ENCODE results near the gene NELL1. TPM values are rescaled to one million over a fixed set of nuclear protein-coding genes. Genes with fewer than 3 reads are reported as not detected.
A peak's percentile ranks its signal among the peaks of the same experiment; 100 is the strongest.

NELL1 gene
- total and polyA plus RNA-seq, 2 experiments from 2014 or later: 8.9 to 20.1 TPM

GRCh38 chr11:20869123-20869522 is 199.7 kb downstream of the NELL1 start:
- Histone ChIP-seq H3K27ac (no peak overlapping the region), H3K9me3 (ENCODE audit: low read depth) (no peaks in the 10 kb centered on the region), H3K79me2 (no peaks in the 10 kb centered on the region), H3K9me2 (replicated peaks; ENCODE audit: insufficient read depth) (no peaks in the 10 kb centered on the region), H3K4me3 (no peak overlapping the region), H2AFZ (no peak overlapping the region), H3K36me3 (replicated peaks; ENCODE audit: insufficient read depth, low read depth) (no peaks in the 10 kb centered on the region), H3K4me1 (ENCODE audit: insufficient read depth) (no peaks in the 10 kb centered on the region), H3K4me2 (no peak overlapping the region), H4K20me1 (ENCODE audit: insufficient read depth, poor library complexity, severe bottlenecking) (no peaks in the 10 kb centered on the region), H3K27me3 (no peaks in the 10 kb centered on the region)
- DNase-seq (ENCODE audit: low spot score): no peak
- no peak for TF ChIP-seq EZH2phosphoT487 (IDR thresholded peaks at IDR 0.05; ENCODE audit: low read depth, severe bottlenecking, unreplicated experiment)
- TF ChIP-seq EZH2 (IDR thresholded peaks at IDR 0.05; ENCODE audit: borderline replicate concordance): no peak
- TF ChIP-seq, protein P1, sequence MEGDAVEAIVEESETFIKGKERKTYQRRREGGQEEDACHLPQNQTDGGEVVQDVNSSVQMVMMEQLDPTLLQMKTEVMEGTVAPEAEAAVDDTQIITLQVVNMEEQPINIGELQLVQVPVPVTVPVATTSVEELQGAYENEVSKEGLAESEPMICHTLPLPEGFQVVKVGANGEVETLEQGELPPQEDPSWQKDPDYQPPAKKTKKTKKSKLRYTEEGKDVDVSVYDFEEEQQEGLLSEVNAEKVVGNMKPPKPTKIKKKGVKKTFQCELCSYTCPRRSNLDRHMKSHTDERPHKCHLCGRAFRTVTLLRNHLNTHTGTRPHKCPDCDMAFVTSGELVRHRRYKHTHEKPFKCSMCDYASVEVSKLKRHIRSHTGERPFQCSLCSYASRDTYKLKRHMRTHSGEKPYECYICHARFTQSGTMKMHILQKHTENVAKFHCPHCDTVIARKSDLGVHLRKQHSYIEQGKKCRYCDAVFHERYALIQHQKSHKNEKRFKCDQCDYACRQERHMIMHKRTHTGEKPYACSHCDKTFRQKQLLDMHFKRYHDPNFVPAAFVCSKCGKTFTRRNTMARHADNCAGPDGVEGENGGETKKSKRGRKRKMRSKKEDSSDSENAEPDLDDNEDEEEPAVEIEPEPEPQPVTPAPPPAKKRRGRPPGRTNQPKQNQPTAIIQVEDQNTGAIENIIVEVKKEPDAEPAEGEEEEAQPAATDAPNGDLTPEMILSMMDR (IDR thresholded peaks at IDR 0.05; ENCODE audit: poor library complexity): no peak

DNA sequence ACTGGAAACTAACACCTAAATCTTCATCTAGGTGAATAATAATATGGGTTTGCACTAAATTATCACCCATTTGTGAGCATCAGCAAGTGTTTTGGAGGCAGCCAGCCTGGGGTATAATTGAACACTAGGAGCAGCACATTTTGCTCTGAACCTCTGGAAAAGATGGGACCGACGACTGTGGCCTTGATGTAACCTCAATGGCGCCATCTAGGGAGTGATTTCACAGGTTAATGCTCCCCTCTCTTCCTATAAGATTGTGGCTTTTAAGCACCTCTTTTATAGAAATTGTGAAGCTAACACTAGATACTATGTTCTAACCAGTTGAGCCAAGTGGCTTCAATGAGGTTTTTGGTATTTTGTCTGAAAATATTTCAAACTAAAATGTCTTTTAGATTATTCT is 203.7 kb downstream of the NELL1 start:
- Histone ChIP-seq H3K27me3 (no peaks in the 10 kb centered on the region), H3K4me2 (no peak overlapping the region), H3K4me3 (no peak overlapping the region), H4K20me1 (ENCODE audit: insufficient read depth, poor library complexity, severe bottlenecking) (no peaks in the 10 kb centered on the region), H3K9me2 (replicated peaks; ENCODE audit: insufficient read depth) (no peaks in the 10 kb centered on the region), H3K27ac (no peak overlapping the region), H3K36me3 (replicated peaks; ENCODE audit: insufficient read depth, low read depth) (no peaks in the 10 kb centered on the region), H3K4me1 (ENCODE audit: insufficient read depth) (no peaks in the 10 kb centered on the region), H3K79me2 (no peaks in the 10 kb centered on the region), H2AFZ (no peak overlapping the region), H3K9me3 (ENCODE audit: low read depth) (no peaks in the 10 kb centered on the region)
- no peak for TF ChIP-seq EZH2 (IDR thresholded peaks at IDR 0.05; ENCODE audit: borderline replicate concordance)
- no peak for TF ChIP-seq EZH2phosphoT487 (IDR thresholded peaks at IDR 0.05; ENCODE audit: low read depth, severe bottlenecking, unreplicated experiment)
- TF ChIP-seq, protein P1 (IDR thresholded peaks at IDR 0.05; ENCODE audit: poor library complexity): peak; percentile 42
- DNase-seq (ENCODE audit: low spot score): peak; percentile 73
- WGBS (ENCODE audit: low lambda C conversion rate, missing lambda C conversion rate): 4% methylated on average over 3 of the region's 3 CpGs

GRCh38 chr11:20874358-20874757 is 205.0 kb downstream of the NELL1 start:
- Histone ChIP-seq H3K27me3 (no peaks in the 10 kb centered on the region), H3K79me2 (no peaks in the 10 kb centered on the region), H3K4me3 (no peak overlapping the region), H3K27ac (no peak overlapping the region), H3K36me3 (replicated peaks; ENCODE audit: insufficient read depth, low read depth) (no peaks in the 10 kb centered on the region), H3K9me3 (ENCODE audit: low read depth) (no peaks in the 10 kb centered on the region), H3K4me1 (ENCODE audit: insufficient read depth) (no peaks in the 10 kb centered on the region), H4K20me1 (ENCODE audit: insufficient read depth, poor library complexity, severe bottlenecking) (no peaks in the 10 kb centered on the region), H2AFZ (no peak overlapping the region), H3K4me2 (no peak overlapping the region), H3K9me2 (replicated peaks; ENCODE audit: insufficient read depth) (no peaks in the 10 kb centered on the region)
- no peak for TF ChIP-seq EZH2phosphoT487 (IDR thresholded peaks at IDR 0.05; ENCODE audit: low read depth, severe bottlenecking, unreplicated experiment)
- TF ChIP-seq EZH2 (IDR thresholded peaks at IDR 0.05; ENCODE audit: borderline replicate concordance): no peak
- TF ChIP-seq, protein P1 (IDR thresholded peaks at IDR 0.05; ENCODE audit: poor library complexity): no peak
- 92% methylated on average over 3 of the region's 3 CpGs for WGBS (ENCODE audit: low lambda C conversion rate, missing lambda C conversion rate)
- no peak for DNase-seq (ENCODE audit: low spot score)

DNA sequence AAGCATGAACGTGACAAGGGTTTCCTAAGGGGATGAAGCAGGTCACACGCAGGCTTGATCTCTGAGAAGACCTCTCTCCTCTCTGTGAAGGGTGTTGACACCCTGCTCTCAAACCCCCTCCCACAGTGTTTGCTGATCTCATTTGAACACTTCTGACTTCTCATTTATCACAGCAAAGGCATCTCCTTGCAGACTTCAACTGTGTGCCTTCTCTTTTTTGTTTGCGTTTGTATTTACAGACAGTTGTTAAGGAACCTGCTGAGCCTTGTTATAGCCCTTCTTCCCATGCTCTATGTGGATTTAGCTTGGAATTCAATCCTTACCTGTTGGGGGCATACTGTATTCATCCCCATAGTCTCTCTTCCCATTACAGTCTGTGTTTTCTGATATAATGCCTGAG is 206.5 kb downstream of the NELL1 start:
- H3K27ac ChIP-seq: no peak overlapping the region
- no peaks in the 10 kb centered on the region for H4K20me1 ChIP-seq (ENCODE audit: insufficient read depth, poor library complexity, severe bottlenecking)
- no peaks in the 10 kb centered on the region for H3K79me2 ChIP-seq
- H3K36me3 ChIP-seq (replicated peaks; ENCODE audit: insufficient read depth, low read depth): no peaks in the 10 kb centered on the region
- H3K9me2 ChIP-seq (replicated peaks; ENCODE audit: insufficient read depth): no peaks in the 10 kb centered on the region
- H3K4me2 ChIP-seq: no peak overlapping the region
- H3K9me3 ChIP-seq (ENCODE audit: low read depth): no peaks in the 10 kb centered on the region
- H3K27me3 ChIP-seq: no peaks in the 10 kb centered on the region
- no peak for DNase-seq (ENCODE audit: low spot score)
- H3K4me3 ChIP-seq: no peak overlapping the region
- no peak for TF ChIP-seq EZH2 (IDR thresholded peaks at IDR 0.05; ENCODE audit: borderline replicate concordance)
- TF ChIP-seq, protein P1 (IDR thresholded peaks at IDR 0.05; ENCODE audit: poor library complexity): no peak
- no peak for TF ChIP-seq EZH2phosphoT487 (IDR thresholded peaks at IDR 0.05; ENCODE audit: low read depth, severe bottlenecking, unreplicated experiment)
- no peak overlapping the region for H2AFZ ChIP-seq
- no peaks in the 10 kb centered on the region for H3K4me1 ChIP-seq (ENCODE audit: insufficient read depth)
- WGBS (ENCODE audit: low lambda C conversion rate, missing lambda C conversion rate): 43% methylated on average over 3 of the region's 3 CpGs

Measured in hepatocyte (in vitro differentiated cells).